Pulmonary artery endothelial cell (primary cell): ENCODE data around the gene CROCC. TPM values are rescaled to one million over a fixed set of nuclear protein-coding genes. Genes with fewer than 3 reads are reported as not detected.

Experiments used
- DNase-seq: peaks from one replicate; pipeline ENCODE4 v3.0.0-alpha.2; 2011; ENCODE audit warnings: low read depth, low spot score
- total RNA-seq: library from RNA; depleted of rRNA; stranded (reverse); fragments of >200 nt; gene quantifications from 2 replicates; pipeline ENCODE4 v1.2.3, GENCODE V29; 2014

CROCC gene
- total RNA-seq, 1 donor from 2014 or later: 18.5 TPM

- DNase-seq: no peak
Observed at GRCh38 chr1:17007121-17007520, 85.4 kb downstream of the CROCC start.

DNA sequence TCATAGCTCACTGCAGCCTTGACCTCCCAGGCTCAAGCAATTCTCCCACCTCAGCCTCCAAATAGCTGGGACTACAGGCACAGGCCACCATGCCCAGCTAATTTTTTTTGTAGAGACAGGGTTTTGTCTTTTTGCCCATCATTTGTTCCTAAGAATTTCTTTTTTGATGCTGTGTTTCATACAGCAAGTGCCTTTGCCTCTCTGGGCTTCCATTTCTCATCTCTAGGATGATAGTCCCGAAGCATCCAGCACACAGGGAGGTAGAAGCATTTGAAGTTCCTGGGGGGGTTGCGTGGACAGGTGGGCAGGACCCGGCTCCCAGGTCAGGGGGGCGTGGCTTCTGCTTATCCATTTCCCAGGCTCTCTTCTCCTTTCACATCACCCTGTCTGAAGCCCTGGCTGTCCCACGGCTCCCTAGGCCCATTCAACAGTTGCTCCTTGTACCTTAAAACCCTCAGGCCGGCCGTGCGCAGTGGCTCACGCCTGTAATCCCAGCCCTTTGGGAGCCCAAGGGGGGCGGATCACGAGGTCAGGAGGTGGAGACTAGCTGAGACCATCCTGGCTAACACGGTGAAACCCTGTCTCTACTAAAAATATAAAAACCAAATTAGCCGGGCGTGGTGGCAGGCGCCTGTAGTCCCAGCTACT lies 86.6 kb downstream of the CROCC start:
- DNase-seq: no peak

DNA sequence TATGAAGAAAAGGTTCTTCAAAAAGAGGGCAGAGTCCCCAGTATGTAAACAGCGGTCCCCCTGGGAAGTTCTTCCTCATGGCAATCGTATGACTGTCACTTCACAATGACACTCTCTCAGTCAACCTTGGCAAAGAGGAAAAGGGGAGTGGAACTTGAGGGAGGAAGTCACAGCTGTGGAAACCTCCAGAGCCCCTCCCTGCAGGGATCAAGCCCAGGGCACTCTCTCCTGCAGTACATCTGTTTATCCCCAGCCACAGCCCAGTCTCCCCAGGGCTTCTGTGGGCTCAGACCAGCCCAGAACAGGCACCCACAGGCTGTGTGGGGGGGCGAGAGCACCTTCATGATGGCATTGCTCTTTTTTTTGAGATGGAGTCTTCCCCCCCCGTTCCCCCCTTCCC lies 88.0 kb downstream of the CROCC start:
- no peak for DNase-seq

- DNase-seq: no peak
Observed at GRCh38 chr1:17011092-17011438, 89.3 kb downstream of the CROCC start.

DNA sequence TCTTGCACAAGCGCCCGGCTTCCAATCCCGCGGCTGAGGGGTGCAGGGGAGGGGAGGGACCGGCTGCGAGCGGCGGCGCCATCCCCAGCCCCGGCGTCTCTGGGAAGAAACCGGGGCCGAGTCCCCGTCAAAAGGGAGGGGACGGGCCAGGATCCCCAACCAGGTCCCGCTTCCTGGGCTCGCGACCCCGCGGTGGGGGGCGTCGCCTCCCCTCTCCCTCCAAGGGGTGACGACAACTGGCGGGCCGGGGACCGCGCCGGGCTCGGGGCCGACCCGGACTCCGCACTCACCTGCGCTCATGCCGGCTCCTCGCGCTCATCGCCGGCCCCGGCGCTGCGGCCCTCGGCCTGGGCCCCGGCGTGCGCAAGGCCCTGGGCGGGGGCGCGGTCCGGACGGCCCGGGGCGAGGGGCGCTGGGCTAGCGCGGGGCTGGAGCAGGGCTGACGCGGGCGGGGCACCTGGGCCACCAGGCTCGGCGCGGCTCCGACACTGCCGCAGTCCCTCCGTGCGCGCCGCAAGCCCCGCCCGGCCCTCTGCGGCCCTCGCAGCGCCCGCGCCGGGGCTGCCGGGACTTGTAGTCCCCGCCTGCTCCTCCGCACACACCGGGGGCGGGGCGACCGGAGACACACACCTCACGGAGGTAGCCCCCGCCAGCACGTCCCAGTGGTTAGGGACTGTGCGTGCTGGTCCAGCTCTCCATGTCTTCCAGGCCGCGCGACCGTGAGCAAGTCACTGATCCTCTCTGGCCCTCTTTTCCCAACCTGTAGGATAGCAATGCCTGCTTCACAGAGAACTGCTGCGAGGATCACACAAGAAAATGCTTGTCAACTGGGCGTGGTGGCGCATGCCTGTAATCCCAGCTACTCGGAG lies 89.9 kb downstream of the CROCC start, which contains the start of gene ATP13A2:
Gene ATP13A2, minus strand, starts transcription at position 490 of the 869 bp plus-strand sequence. Its CDS starts 190 bp downstream, at position 300.
- DNase-seq: peak; percentile 13

DNA sequence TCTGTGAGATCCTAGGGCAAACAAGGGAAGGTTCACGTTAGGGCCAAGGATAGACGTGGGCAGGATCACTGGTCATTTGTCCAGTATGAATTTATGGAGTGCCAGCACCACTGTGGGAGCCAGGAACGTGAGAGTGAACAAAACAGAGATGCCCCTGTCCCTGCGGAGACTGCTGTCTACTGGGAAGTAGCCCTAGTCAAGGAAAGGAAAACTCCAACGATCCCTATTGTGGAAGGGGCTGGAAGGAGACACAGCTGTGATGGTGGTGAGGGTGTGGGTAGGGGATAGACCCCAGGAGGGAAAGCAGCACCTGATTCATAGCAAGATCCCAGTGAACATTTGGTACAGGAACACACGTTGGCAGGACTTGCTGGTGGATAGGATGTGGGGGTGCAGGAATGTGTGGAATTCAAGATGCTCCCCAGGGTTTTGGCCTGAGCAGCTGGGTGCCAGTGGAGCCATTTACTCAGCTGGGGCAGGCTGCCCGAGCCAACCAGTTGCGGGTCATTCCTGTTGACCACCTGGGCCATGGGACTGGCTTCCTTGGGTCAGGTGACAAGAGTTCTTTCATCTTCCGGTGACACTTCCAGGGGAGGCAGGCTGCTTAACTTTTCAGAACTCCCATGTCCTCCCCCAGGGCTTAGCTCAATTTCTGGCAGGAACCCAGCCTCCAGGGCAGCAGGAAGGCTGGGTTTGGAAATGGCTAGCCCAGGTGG lies 91.2 kb downstream of the CROCC start:
- no peak for DNase-seq

DNA sequence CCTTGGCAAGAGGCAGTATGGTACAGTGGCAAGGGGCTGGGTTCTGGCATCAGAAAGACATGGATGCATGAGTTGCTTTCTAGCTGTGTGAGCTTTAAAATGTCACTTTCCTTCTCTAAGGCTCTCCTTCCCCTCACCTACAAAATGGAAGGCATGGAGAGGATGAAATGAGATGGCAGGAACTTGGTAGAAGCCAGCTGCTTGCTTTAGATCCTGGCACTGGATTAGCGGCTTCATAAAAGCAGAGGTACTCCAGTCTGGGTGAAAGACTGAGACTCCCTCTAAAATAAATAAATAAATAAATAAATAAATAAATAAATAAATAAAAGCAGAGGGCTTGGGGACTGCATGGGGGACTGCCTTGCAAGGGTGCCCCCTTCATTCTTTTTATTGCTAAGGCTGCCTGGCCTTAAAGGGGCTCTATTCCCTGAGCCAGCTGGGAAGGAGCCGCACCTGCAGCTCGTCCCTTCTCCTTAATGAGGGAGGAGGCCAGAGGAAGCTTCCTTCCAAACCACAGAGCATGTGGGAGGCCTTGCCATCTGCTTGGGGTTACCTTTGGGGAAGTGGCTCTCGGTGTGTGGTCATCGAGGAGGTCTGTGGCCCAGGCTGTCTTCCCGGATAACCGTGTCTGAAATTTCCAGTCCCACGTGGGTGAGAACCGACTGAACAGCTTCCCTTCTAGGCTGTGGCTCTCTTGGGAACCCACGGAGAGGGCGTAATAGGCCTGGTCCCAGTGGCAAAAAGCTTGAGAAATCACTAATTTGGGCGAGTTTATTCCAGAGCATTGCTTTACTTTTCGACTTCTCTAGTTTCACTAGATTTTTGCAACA lies 92.0 kb downstream of the CROCC start:
- DNase-seq: no peak

DNA sequence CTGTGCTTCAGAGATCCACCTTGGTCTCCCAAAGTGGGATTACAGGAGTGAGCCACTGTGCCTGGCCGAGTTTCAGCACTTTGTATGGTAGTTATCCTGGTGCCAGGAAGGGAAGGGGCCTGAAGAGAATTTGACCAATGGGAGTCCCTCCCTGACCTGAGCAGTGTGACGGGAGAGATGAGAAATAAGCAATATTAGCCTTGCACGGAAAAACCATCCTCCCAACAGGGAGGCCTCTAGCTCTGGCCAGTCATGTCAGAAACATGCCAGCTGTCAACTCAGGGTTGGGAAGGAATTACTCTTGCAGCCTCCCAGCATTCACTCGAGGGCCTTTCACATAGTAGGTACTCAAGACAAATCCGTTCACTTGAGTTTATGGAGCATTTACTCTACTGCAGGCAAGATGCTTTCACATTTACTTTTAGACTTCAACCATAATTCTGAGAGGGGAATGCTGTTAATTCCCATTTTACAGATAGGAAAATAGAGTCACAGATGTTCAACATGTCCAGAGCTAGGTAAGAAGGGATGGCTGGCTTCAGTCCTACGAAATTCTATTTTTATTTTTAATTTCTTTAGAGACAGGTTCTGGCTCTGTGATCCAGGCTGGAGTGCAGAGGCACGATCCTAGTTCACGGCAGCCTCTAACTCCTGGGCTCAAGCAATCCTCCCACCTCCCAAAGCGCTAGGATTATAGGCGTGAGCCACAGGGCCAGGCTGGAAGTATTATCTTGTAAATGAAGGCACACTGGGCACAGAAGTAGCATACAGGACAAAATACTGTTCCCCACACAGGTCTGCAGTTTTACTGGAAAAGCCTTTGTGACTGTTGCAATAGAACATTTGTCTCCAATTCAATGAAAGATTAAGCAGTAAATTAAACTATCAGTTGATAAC lies 93.2 kb downstream of the CROCC start:
- DNase-seq: no peak

DNA sequence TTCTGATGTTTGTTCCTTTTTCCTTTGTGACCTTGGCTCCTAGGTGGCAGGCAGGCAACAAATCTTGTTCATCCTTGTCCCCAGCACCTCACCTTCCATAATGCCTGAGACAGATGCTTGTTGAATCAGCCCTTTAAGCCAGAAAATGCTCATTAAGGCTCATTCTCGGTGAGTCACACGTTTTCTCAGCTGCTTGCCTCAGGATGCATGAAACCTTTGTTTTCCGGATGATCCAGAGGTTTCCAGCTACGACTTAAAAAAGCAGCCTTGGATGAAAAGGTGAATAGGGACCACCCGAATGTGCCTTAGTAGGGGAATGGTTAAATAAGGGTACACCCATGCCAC lies 94.6 kb downstream of the CROCC start:
- peak; percentile 30 for DNase-seq

GRCh38 chr1:17017435-17017834 lies 95.7 kb downstream of the CROCC start:
- DNase-seq: no peak

DNA sequence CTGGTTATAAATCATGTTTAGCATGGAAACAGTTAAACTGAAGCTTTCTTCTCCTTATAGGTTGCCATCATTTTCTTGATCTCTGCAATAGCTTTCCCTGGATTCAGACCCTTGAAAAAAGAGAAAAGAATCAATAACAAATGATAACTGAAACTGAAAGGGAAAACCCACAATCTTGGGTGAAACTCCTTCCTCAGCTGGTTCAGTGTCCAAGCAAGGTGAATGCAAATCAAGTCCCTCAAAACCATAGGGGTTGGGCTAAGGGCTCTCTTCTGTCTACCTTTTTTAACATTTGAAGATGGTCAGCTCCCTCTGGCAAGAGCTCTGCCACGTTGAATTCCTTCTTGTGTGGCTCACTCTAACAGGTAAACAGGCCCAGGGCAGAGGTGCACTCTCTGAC lies 97.1 kb downstream of the CROCC start:
- DNase-seq: no peak

GRCh38 chr1:17020502-17020901 lies 98.8 kb downstream of the CROCC start:
- no peak for DNase-seq

DNA sequence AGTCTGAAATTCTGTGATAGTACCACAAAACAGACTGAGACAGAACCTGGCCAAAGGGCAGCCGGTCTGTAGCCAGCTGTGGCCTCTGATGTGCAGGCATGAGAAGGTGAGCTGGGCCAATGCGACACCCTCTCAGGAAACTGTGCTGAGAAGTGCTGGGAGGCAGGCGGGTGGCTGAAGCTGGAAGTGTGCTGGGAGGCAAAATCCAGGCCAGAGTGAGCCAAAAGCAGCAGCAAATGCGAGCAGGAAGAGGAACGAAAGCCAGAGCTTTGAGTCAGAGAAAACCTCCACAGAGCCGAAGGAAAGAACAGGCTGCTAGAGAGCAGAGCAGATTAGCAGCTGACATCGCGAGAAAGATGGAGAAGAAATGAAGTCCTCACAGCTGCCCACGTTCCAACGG lies 100.2 kb downstream of the CROCC start:
- no peak for DNase-seq

Other genes starting within 250 kb of the CROCC start
- gene RNU1-4, start 181.4 kb upstream of the CROCC start, total RNA-seq: under 0.01 TPM in 2 replicates
- gene RNU1-2, start 26.0 kb upstream of the CROCC start, total RNA-seq: under 0.01 TPM in 2 replicates
- gene MFAP2, start 58.7 kb downstream of the CROCC start, total RNA-seq: 12.6 and 13.7 TPM in 2 replicates
- gene ATP13A2, start 90.0 kb downstream of the CROCC start, total RNA-seq: 41.6 and 51.7 TPM in 2 replicates
- 163 and 191 TPM in 2 replicates for gene SDHB, start 132.1 kb downstream of the CROCC start, total RNA-seq
- not detected in 2 replicates for gene PADI2, start 197.5 kb downstream of the CROCC start, total RNA-seq